ENCODE data around the gene GBP3.

Gene GBP3

GRCh38 chr1:88961647-88962275, 60.9 kb downstream of the GBP3 start:
- no peak overlapping the region for H3K4me3 ChIP-seq (ENCODE audit: low read depth, low read length)

GRCh38 chr1:88961081-88961480, 61.6 kb downstream of the GBP3 start:
- H3K4me3 ChIP-seq (ENCODE audit: low read depth, low read length): no peak overlapping the region
- no peak for TF ChIP-seq CTCF (IDR thresholded peaks at IDR 0.05; ENCODE audit: low read depth, low read length)

More at GRCh38 chr1:88961647-88962275, 60.9 kb downstream of the GBP3 start:
- no peak for TF ChIP-seq CTCF (IDR thresholded peaks at IDR 0.05; ENCODE audit: low read depth, low read length)
